Activated CD4-positive, CD25-positive, alpha-beta regulatory T cell treated with anti-CD3 and anti-CD28 coated beads, Interleukin-2, amount 50 U/mL, for 24 hours (primary cell): Measurements from ENCODE around the gene DDX25.
"Not testable (repeated sequence)": the region's sequence is repeated elsewhere in the genome, so short reads cannot be mapped to it uniquely, and the experiment has no call there.

Source experiments
- ATAC-seq, 2 donors: fragments of 150-1000 bp; cut with Tn5 transposase; one replicate each; pipeline ENCODE4 v1.10.0; 2021; ENCODE audit warnings: mild to moderate bottlenecking in 1 of 2, moderate library complexity in 1 of 2

Gene DDX25

GRCh38 chr11:125903711-125904659, at the start of gene DDX25:
TSS of gene DDX25 (plus strand) at chr11:125904508. CDS start at chr11:125904518, 10 bp downstream.
- ATAC-seq, result peak in 1 of 2 donors; percentile 9

GRCh38 chr11:125857670-125858069, 46.6 kb upstream of the DDX25 start:
- ATAC-seq, result not testable (repeated sequence)

- not testable (repeated sequence) for ATAC-seq
Measured at GRCh38 chr11:125862786-125863185, 41.5 kb upstream of the DDX25 start.

- not testable (repeated sequence) for ATAC-seq
Measured at GRCh38 chr11:125865354-125865753, 39.0 kb upstream of the DDX25 start.

- no peak for ATAC-seq
Measured at GRCh38 chr11:125869521-125869920, 34.8 kb upstream of the DDX25 start.

- ATAC-seq, result no peak
Measured at GRCh38 chr11:125871391-125872137, 32.7 kb upstream of the DDX25 start.

- no peak for ATAC-seq
Measured at GRCh38 chr11:125872138-125872491, 32.2 kb upstream of the DDX25 start.

GRCh38 chr11:125873881-125874555, 30.3 kb upstream of the DDX25 start:
- no peak for ATAC-seq

GRCh38 chr11:125874556-125875124, 29.7 kb upstream of the DDX25 start:
- peak; percentile 65 to 67 for ATAC-seq

GRCh38 chr11:125881291-125881690, 23.0 kb upstream of the DDX25 start:
- ATAC-seq, result no peak

- no peak for ATAC-seq
Measured at GRCh38 chr11:125883375-125883774, 20.9 kb upstream of the DDX25 start.

- peak; percentile 15 to 21 for ATAC-seq
Measured at GRCh38 chr11:125886997-125887372, 17.3 kb upstream of the DDX25 start.

GRCh38 chr11:125887373-125888324, 16.7 kb upstream of the DDX25 start, which contains the start of gene HYLS1:
TSS of gene HYLS1 (plus strand) at chr11:125887668. CDS start at chr11:125899369, 11,701 bp downstream.
- peak; percentile 92 to 94 for ATAC-seq

GRCh38 chr11:125890447-125891100, 13.7 kb upstream of the DDX25 start:
- ATAC-seq, result no peak

GRCh38 chr11:125892071-125892470, 12.2 kb upstream of the DDX25 start:
- ATAC-seq, result no peak

GRCh38 chr11:125892994-125893393, 11.3 kb upstream of the DDX25 start:
- no peak for ATAC-seq

- no peak for ATAC-seq
Measured at GRCh38 chr11:125901872-125902271, 2.4 kb upstream of the DDX25 start.

- no peak for ATAC-seq
Measured at GRCh38 chr11:125902277-125902926, 1.9 kb upstream of the DDX25 start.

- peak; percentile 86 to 92 for ATAC-seq
Measured at GRCh38 chr11:125902927-125903710, 1.2 kb upstream of the DDX25 start, which contains the start of gene PUS3. TSS of gene PUS3 (minus strand) at chr11:125903206. CDS start at chr11:125896284, 6,922 bp downstream.
